H1 (cell line): Measurements from ENCODE around the gene GNG4. TPM values are rescaled to one million over a fixed set of nuclear protein-coding genes. Genes with fewer than 3 reads are reported as not detected.

Source experiments
- CEBPB ChIP-seq: IDR thresholded peaks from 2 replicates; pipeline ENCODE4 v1.6.1; 2012; ENCODE audit warnings: low read depth, low read length
- MAFK ChIP-seq: IDR thresholded peaks from 2 replicates; pipeline ENCODE4 v1.6.1; 2012; ENCODE audit warnings: low read depth, mild to moderate bottlenecking, improper control_type of control experiment, low read length
- NRF1 ChIP-seq: IDR thresholded peaks from 2 replicates; pipeline ENCODE4 v1.6.1; 2011; ENCODE audit warnings: mild to moderate bottlenecking, low read depth, low read length, improper control_type of control experiment
- SIN3A ChIP-seq, 2 experiments: IDR thresholded peaks in 1 of 2; conservative IDR thresholded peaks in 1 of 2; 2 replicates each; pipeline ENCODE4 v1.6.1; 2011 to 2012; ENCODE audit warnings: low read length in 2 of 2, improper control_type of control experiment in 1 of 2, low read depth in 1 of 2, mild to moderate bottlenecking in 1 of 2
- SP2 ChIP-seq: IDR thresholded peaks from 2 replicates; pipeline ENCODE4 v1.6.1; 2012; ENCODE audit warnings: mild to moderate bottlenecking, low read length, inconsistent platforms
- polyA plus RNA-seq, 7 experiments: library from polyadenylated mRNA; depleted of rRNA in 3 of 7; stranded (reverse) in 5 of 7; unstranded in 2 of 7; fragments of >200 nt in 5 of 7; fragments of 200-250 nt in 2 of 7; gene quantifications; 1 replicate in 5 of 7; 2 replicates in 1 of 7; 4 replicates in 1 of 7; pipeline versions ENCODE4 v1.2.1 to v1.2.3, GENCODE V29; 2011 to 2013; ENCODE audit warnings: missing spikeins in 2 of 7, mixed read lengths in 2 of 7
- total RNA-seq: library from RNA; stranded (reverse); fragmentation: NEBNext Ultra II Directional; extraction: Animal tissue kit (Norgen Biotek cat#: 25700); gene quantifications from 2 replicates; pipeline ENCODE4 v1.2.1, GENCODE V29; 2021
- TF ChIP-seq, protein P1 (sequence below): fragments of 300-600 bp; sonication (generic); IDR thresholded peaks from 2 replicates; pipeline ENCODE4 v1.7.1; 2012; ENCODE audit warnings: low read length, moderate library complexity, mild to moderate bottlenecking, inconsistent platforms; ENCODE audit not compliant: insufficient replicate concordance
- TF ChIP-seq, protein P2 (sequence below): IDR thresholded peaks from 2 replicates; pipeline ENCODE4 v1.6.1; 2012; ENCODE audit warnings: inconsistent platforms

GNG4 gene
- total and polyA plus RNA-seq, 2 of the 8 experiments (the other 6 are each of a cell fraction or from before 2014, with no cell fraction given) = 95.5 to 96.8 TPM

DNA sequence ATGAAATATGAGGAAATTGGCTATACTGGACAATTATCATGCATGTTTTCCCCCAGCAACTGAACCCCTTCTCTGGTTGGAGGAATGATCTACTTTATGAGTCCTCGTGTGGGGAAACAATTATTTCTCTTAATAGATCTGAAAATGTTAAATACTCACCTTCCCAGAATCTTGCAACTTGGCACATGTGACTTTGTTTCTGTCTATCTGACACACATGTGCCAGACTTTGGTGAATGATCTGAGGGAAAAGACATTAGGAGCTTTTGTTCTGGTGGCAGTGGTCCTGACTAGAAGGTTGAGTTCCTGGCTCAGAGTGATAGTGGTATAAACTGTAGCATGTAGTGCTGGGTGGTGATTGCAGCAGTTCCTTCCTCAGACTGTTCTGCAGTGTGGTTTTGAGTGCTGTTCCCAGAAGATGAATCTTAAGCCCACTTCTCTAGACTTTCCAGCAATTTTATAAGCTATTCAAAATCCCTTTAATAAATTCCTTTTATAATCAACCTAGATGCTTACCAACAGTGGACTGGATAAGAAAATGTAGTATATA, 86.0 kb downstream of the GNG4 start (continued):
- TF ChIP-seq, protein P1, sequence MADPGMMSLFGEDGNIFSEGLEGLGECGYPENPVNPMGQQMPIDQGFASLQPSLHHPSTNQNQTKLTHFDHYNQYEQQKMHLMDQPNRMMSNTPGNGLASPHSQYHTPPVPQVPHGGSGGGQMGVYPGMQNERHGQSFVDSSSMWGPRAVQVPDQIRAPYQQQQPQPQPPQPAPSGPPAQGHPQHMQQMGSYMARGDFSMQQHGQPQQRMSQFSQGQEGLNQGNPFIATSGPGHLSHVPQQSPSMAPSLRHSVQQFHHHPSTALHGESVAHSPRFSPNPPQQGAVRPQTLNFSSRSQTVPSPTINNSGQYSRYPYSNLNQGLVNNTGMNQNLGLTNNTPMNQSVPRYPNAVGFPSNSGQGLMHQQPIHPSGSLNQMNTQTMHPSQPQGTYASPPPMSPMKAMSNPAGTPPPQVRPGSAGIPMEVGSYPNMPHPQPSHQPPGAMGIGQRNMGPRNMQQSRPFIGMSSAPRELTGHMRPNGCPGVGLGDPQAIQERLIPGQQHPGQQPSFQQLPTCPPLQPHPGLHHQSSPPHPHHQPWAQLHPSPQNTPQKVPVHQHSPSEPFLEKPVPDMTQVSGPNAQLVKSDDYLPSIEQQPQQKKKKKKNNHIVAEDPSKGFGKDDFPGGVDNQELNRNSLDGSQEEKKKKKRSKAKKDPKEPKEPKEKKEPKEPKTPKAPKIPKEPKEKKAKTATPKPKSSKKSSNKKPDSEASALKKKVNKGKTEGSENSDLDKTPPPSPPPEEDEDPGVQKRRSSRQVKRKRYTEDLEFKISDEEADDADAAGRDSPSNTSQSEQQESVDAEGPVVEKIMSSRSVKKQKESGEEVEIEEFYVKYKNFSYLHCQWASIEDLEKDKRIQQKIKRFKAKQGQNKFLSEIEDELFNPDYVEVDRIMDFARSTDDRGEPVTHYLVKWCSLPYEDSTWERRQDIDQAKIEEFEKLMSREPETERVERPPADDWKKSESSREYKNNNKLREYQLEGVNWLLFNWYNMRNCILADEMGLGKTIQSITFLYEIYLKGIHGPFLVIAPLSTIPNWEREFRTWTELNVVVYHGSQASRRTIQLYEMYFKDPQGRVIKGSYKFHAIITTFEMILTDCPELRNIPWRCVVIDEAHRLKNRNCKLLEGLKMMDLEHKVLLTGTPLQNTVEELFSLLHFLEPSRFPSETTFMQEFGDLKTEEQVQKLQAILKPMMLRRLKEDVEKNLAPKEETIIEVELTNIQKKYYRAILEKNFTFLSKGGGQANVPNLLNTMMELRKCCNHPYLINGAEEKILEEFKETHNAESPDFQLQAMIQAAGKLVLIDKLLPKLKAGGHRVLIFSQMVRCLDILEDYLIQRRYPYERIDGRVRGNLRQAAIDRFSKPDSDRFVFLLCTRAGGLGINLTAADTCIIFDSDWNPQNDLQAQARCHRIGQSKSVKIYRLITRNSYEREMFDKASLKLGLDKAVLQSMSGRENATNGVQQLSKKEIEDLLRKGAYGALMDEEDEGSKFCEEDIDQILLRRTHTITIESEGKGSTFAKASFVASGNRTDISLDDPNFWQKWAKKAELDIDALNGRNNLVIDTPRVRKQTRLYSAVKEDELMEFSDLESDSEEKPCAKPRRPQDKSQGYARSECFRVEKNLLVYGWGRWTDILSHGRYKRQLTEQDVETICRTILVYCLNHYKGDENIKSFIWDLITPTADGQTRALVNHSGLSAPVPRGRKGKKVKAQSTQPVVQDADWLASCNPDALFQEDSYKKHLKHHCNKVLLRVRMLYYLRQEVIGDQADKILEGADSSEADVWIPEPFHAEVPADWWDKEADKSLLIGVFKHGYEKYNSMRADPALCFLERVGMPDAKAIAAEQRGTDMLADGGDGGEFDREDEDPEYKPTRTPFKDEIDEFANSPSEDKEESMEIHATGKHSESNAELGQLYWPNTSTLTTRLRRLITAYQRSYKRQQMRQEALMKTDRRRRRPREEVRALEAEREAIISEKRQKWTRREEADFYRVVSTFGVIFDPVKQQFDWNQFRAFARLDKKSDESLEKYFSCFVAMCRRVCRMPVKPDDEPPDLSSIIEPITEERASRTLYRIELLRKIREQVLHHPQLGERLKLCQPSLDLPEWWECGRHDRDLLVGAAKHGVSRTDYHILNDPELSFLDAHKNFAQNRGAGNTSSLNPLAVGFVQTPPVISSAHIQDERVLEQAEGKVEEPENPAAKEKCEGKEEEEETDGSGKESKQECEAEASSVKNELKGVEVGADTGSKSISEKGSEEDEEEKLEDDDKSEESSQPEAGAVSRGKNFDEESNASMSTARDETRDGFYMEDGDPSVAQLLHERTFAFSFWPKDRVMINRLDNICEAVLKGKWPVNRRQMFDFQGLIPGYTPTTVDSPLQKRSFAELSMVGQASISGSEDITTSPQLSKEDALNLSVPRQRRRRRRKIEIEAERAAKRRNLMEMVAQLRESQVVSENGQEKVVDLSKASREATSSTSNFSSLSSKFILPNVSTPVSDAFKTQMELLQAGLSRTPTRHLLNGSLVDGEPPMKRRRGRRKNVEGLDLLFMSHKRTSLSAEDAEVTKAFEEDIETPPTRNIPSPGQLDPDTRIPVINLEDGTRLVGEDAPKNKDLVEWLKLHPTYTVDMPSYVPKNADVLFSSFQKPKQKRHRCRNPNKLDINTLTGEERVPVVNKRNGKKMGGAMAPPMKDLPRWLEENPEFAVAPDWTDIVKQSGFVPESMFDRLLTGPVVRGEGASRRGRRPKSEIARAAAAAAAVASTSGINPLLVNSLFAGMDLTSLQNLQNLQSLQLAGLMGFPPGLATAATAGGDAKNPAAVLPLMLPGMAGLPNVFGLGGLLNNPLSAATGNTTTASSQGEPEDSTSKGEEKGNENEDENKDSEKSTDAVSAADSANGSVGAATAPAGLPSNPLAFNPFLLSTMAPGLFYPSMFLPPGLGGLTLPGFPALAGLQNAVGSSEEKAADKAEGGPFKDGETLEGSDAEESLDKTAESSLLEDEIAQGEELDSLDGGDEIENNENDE = no peak
- no peak for TF ChIP-seq SP2
- TF ChIP-seq MAFK = no peak
- TF ChIP-seq, protein P2, sequence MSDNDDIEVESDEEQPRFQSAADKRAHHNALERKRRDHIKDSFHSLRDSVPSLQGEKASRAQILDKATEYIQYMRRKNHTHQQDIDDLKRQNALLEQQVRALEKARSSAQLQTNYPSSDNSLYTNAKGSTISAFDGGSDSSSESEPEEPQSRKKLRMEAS = no peak
- no peak for TF ChIP-seq NRF1
- no peak for TF ChIP-seq SIN3A (conservative IDR thresholded peaks at IDR 0.05 in 1 of 2, IDR thresholded peaks at IDR 0.05 in 1 of 2; ENCODE audit: low read depth in 1 of 2, low read length in 2 of 2)
- no peak for TF ChIP-seq CEBPB
